CD14-positive monocyte (primary cell): ENCODE results near the gene GPRIN3. TPM values are rescaled to one million over a fixed set of nuclear protein-coding genes. Genes with fewer than 3 reads are reported as not detected.

Source experiments
- DNase-seq, 3 donors: peaks; one replicate each; pipeline ENCODE4 v3.0.0-alpha.2; 2011 to 2022
- H2AFZ ChIP-seq: 2 replicates; pipeline ENCODE4 v1.6.0; 2012; ENCODE audit warnings: mild to moderate bottlenecking, low read depth, low read length, inconsistent platforms; ENCODE audit not compliant: insufficient read depth, poor library complexity, severe bottlenecking
- H3K27ac ChIP-seq, 2 donors: 1 replicate in 1 of 2; 2 replicates in 1 of 2; pipeline ENCODE4 v1.5.1; 2012 to 2013; ENCODE audit warnings: low read length in 2 of 2, control low read depth in 1 of 2, inconsistent platforms in 1 of 2, low read depth in 1 of 2, mild to moderate bottlenecking in 1 of 2
- H3K27me3 ChIP-seq, 2 donors: one replicate each; pipeline versions ENCODE4 v1.6.0 to v1.6.1; 2011 to 2013; ENCODE audit warnings: low read length in 2 of 2; ENCODE audit not compliant: control insufficient read depth in 2 of 2, insufficient read depth in 2 of 2
- H3K36me3 ChIP-seq, 2 donors: replicated peaks in 1 of 2; 1 replicate in 1 of 2; 2 replicates in 1 of 2; pipeline versions ENCODE4 v1.5.1 to v1.6.1; 2012 to 2013; ENCODE audit warnings: low read length in 2 of 2, control low read depth in 1 of 2, inconsistent platforms in 1 of 2, mild to moderate bottlenecking in 1 of 2; ENCODE audit not compliant: insufficient read depth in 2 of 2, control insufficient read depth in 1 of 2
- H3K4me1 ChIP-seq, 2 donors: 1 replicate in 1 of 2; 2 replicates in 1 of 2; pipeline versions ENCODE4 v1.5.1 to v1.6.1; 2012 to 2013; ENCODE audit warnings: low read length in 2 of 2, control low read depth in 1 of 2, inconsistent platforms in 1 of 2, mild to moderate bottlenecking in 1 of 2, moderate library complexity in 1 of 2; ENCODE audit not compliant: insufficient read depth in 2 of 2, control insufficient read depth in 1 of 2
- H3K4me2 ChIP-seq: replicated peaks from 2 replicates; pipeline ENCODE3; 2012; ENCODE audit warnings: low read length, moderate library complexity, mild to moderate bottlenecking; ENCODE audit not compliant: poor library complexity, severe bottlenecking; ENCODE audit errors: extremely low read depth
- H3K4me3 ChIP-seq, 3 experiments: fragments of 200-600 bp in 1 of 3; sonication (generic) in 1 of 3; replicated peaks in 1 of 3; 1 replicate in 2 of 3; 2 replicates in 1 of 3; pipeline ENCODE4 v1.5.1; 2011 to 2013; ENCODE audit warnings: low read length in 3 of 3, mild to moderate bottlenecking in 3 of 3, control low read depth in 2 of 3, low read depth in 2 of 3, inconsistent platforms in 1 of 3, moderate library complexity in 1 of 3
- H3K79me2 ChIP-seq: 2 replicates; pipeline ENCODE4 v1.6.0; 2012; ENCODE audit warnings: mild to moderate bottlenecking, control low read depth, inconsistent platforms, low read length, moderate library complexity; ENCODE audit not compliant: insufficient read depth
- H3K9ac ChIP-seq: 2 replicates; pipeline ENCODE4 v1.6.0; 2017; ENCODE audit warnings: low read length, mild to moderate bottlenecking; ENCODE audit not compliant: insufficient read depth, poor library complexity, severe bottlenecking
- H3K9me3 ChIP-seq, 2 donors: replicated peaks in 1 of 2; 1 replicate in 1 of 2; 2 replicates in 1 of 2; pipeline versions ENCODE4 v1.5.1 to v1.6.1; 2012 to 2013; ENCODE audit warnings: low read length in 2 of 2, control low read depth in 1 of 2; ENCODE audit not compliant: control insufficient read depth in 1 of 2, insufficient read depth in 1 of 2
- H4K20me1 ChIP-seq: 2 replicates; pipeline ENCODE4 v1.6.0; 2012; ENCODE audit warnings: mild to moderate bottlenecking, low read length, control low read depth, moderate library complexity; ENCODE audit not compliant: insufficient read depth
- H3K27ac Mint-ChIP-seq, 7 donors: one replicate each; pipeline ENCODE4 v1.8.0; 2020; ENCODE audit warnings: mild to moderate bottlenecking in 7 of 7, mixed read lengths in 7 of 7, moderate library complexity in 6 of 7, inconsistent platforms in 2 of 7
- H3K27me3 Mint-ChIP-seq, 3 donors: one replicate each; pipeline ENCODE4 v1.8.0; 2021 to 2022; ENCODE audit warnings: low read depth in 3 of 3, mild to moderate bottlenecking in 3 of 3, mixed read lengths in 3 of 3, moderate library complexity in 3 of 3, inconsistent platforms in 1 of 3
- H3K36me3 Mint-ChIP-seq, 2 donors: one replicate each; pipeline ENCODE4 v1.8.0; 2020; ENCODE audit warnings: mixed read lengths in 2 of 2, inconsistent platforms in 1 of 2, mild to moderate bottlenecking in 1 of 2
- H3K4me1 Mint-ChIP-seq: one replicate; pipeline ENCODE4 v1.8.0; 2020; ENCODE audit warnings: mild to moderate bottlenecking, mixed read lengths
- H3K4me3 Mint-ChIP-seq, 2 donors: one replicate each; pipeline ENCODE4 v1.8.0; 2020; ENCODE audit warnings: mild to moderate bottlenecking in 2 of 2, mixed read lengths in 2 of 2, moderate library complexity in 1 of 2
- H3K9me3 Mint-ChIP-seq, 7 donors: one replicate each; pipeline ENCODE4 v1.8.0; 2020 to 2022; ENCODE audit warnings: mixed read lengths in 7 of 7, mild to moderate bottlenecking in 6 of 7, moderate library complexity in 6 of 7, inconsistent platforms in 2 of 7
- CTCF ChIP-seq: fragments of 200-600 bp; IDR thresholded peaks from one replicate; pipeline ENCODE4 v1.8.0; 2022; ENCODE audit warnings: antibody characterized with exemption, mild to moderate bottlenecking
- WGBS: methylation state at CpG from one replicate; pipeline ENCODE4 v1.1.5; 2013; ENCODE audit warnings: missing lambda C conversion rate; ENCODE audit not compliant: insufficient coverage; 5-methylcytosine and 5-hydroxymethylcytosine counted together
- intact Hi-C, 2 donors: fragments of 100-400 bp; cut with micrococcal nuclease; formaldehyde crosslinking; loops; one replicate each; pipeline versions ENCODE4 v1.15.0 to v1.15.1; 2023
- polyA plus RNA-seq, 3 donors: library from polyadenylated mRNA; depleted of rRNA in 1 of 3; unstranded in 2 of 3; stranded (reverse) in 1 of 3; fragments of 300-500 nt in 2 of 3; fragments of >200 nt in 1 of 3; fragmentation: Illumina TruSeq in 2 of 3; gene quantifications; 1 replicate in 2 of 3; 2 replicates in 1 of 3; pipeline ENCODE4 v1.2.3, GENCODE V29; 2012 to 2021

Gene GPRIN3
- polyA plus RNA-seq, 3 donors, result 1.1 to 3.3 (median 2.3) TPM

GRCh38 chr4:89352541-89352940 lies 44.9 kb upstream of the GPRIN3 start:
- intact Hi-C loops, result no loop called here

GRCh38 chr4:89351201-89351600 lies 43.6 kb upstream of the GPRIN3 start:
- Mint-ChIP-seq H3K4me3 (no peak overlapping the region), H3K27ac (no peak overlapping the region), H3K4me1 (no peaks in the 10 kb centered on the region), H3K36me3 (no peaks in the 10 kb centered on the region), H3K27me3 (no peaks in the 10 kb centered on the region), H3K9me3 (peaks cover 6 to 22% (median 14%) of the 10 kb centered on the region in 7 donors)
- Histone ChIP-seq H3K4me2 (no peak overlapping the region), H3K4me3 (no peak overlapping the region), H3K9ac (no peak overlapping the region), H4K20me1 (no peaks in the 10 kb centered on the region), H3K27me3 (no peaks in the 10 kb centered on the region), H3K9me3 (peaks cover 2 to 8% of the 10 kb centered on the region in 2 donors), H2AFZ (no peak overlapping the region), H3K36me3 (no peaks in the 10 kb centered on the region), H3K27ac (no peak overlapping the region), H3K4me1 (no peaks in the 10 kb centered on the region), H3K79me2 (no peaks in the 10 kb centered on the region)
- no peak for TF ChIP-seq CTCF
- intact Hi-C loops, result no loop called here
- 100% methylated on average over 2 of the region's 2 CpGs for WGBS
- no peak for DNase-seq

More at GRCh38 chr4:89352541-89352940, 44.9 kb upstream of the GPRIN3 start:
- Mint-ChIP-seq H3K9me3 (peaks cover 0 to 14% (median 6%) of the 10 kb centered on the region in 7 donors), H3K27me3 (peaks cover 0 to 1% (median 0%) of the 10 kb centered on the region in 3 donors), H3K4me1 (no peaks in the 10 kb centered on the region), H3K4me3 (no peak overlapping the region), H3K27ac (no peak overlapping the region), H3K36me3 (no peaks in the 10 kb centered on the region)
- no peak for DNase-seq
- no CpG with 5 or more reads among the region's 1 CpG for WGBS
- Histone ChIP-seq H3K27ac (no peak overlapping the region), H3K9ac (no peak overlapping the region), H3K4me2 (no peak overlapping the region), H3K9me3 (peaks cover 0 to 8% of the 10 kb centered on the region in 2 donors), H4K20me1 (no peaks in the 10 kb centered on the region), H3K36me3 (no peaks in the 10 kb centered on the region), H2AFZ (no peak overlapping the region), H3K79me2 (no peaks in the 10 kb centered on the region), H3K4me1 (no peaks in the 10 kb centered on the region), H3K27me3 (no peaks in the 10 kb centered on the region), H3K4me3 (no peak overlapping the region)
- no peak for TF ChIP-seq CTCF
